ENCODE results near the gene ING3.
A peak's percentile ranks its signal among the peaks of the same experiment; 100 is the strongest.
"Not testable (repeated sequence)": the region's sequence is repeated elsewhere in the genome, so short reads cannot be mapped to it uniquely, and the experiment has no call there.

The ING3 gene

GRCh38 chr7:120949998-120950538 lies 509 bp upstream of the ING3 start:
- DNase-seq (ENCODE audit: low read depth), result no peak

- no peak for DNase-seq (ENCODE audit: low read depth)
Observed at GRCh38 chr7:120951309-120951699, 727 bp downstream of the ING3 start.

- no peak for DNase-seq (ENCODE audit: low read depth)
Observed at GRCh38 chr7:120951826-120952225, 1.2 kb downstream of the ING3 start.

GRCh38 chr7:120955577-120956149 lies 5.1 kb downstream of the ING3 start:
- DNase-seq (ENCODE audit: low read depth), result no peak

GRCh38 chr7:120959929-120960484 lies 9.4 kb downstream of the ING3 start:
- no peak for DNase-seq (ENCODE audit: low read depth)

- DNase-seq (ENCODE audit: low read depth), result no peak
Observed at GRCh38 chr7:120960714-120961113, 10.1 kb downstream of the ING3 start.

- DNase-seq (ENCODE audit: low read depth), result no peak
Observed at GRCh38 chr7:120961638-120962173, 11.1 kb downstream of the ING3 start.

GRCh38 chr7:120964088-120964487 lies 13.5 kb downstream of the ING3 start:
- no peak for DNase-seq (ENCODE audit: low read depth)

- no peak for DNase-seq (ENCODE audit: low read depth)
Observed at GRCh38 chr7:120966961-120967360, 16.4 kb downstream of the ING3 start.

- no peak for DNase-seq (ENCODE audit: low read depth)
Observed at GRCh38 chr7:120973849-120974248, 23.3 kb downstream of the ING3 start.

GRCh38 chr7:120979765-120980499 lies 29.4 kb downstream of the ING3 start:
- DNase-seq (ENCODE audit: low read depth), result no peak

GRCh38 chr7:120981117-120981516 lies 30.5 kb downstream of the ING3 start:
- no peak for DNase-seq (ENCODE audit: low read depth)

- peak; percentile 59 for DNase-seq (ENCODE audit: low read depth)
Observed at GRCh38 chr7:120981888-120982615, 31.5 kb downstream of the ING3 start.

GRCh38 chr7:120983592-120983991 lies 33.0 kb downstream of the ING3 start:
- not testable (repeated sequence) for DNase-seq (ENCODE audit: low read depth)

GRCh38 chr7:120984406-120984805 lies 33.8 kb downstream of the ING3 start:
- DNase-seq (ENCODE audit: low read depth), result no peak

- DNase-seq (ENCODE audit: low read depth), result no peak
Observed at GRCh38 chr7:120985130-120985758, 34.7 kb downstream of the ING3 start.

GRCh38 chr7:120985839-120986238 lies 35.3 kb downstream of the ING3 start:
- no peak for DNase-seq (ENCODE audit: low read depth)

GRCh38 chr7:120986650-120987049 lies 36.1 kb downstream of the ING3 start:
- no peak for DNase-seq (ENCODE audit: low read depth)

GRCh38 chr7:120987280-120987679 lies 36.7 kb downstream of the ING3 start:
- no peak for DNase-seq (ENCODE audit: low read depth)

GRCh38 chr7:120987683-120988590 lies 37.4 kb downstream of the ING3 start:
- peak; percentile 78 for DNase-seq (ENCODE audit: low read depth)

All from GM04504 (cell line).